ENCODE results near the gene SH3RF1. TPM values are rescaled to one million over a fixed set of nuclear protein-coding genes. Genes with fewer than 3 reads are reported as not detected.
"Not testable (repeated sequence)": the region's sequence is repeated elsewhere in the genome, so short reads cannot be mapped to it uniquely, and the experiment has no call there.

Gene SH3RF1
- polyA plus RNA-seq, 1 experiment = 11.0 TPM

DNA sequence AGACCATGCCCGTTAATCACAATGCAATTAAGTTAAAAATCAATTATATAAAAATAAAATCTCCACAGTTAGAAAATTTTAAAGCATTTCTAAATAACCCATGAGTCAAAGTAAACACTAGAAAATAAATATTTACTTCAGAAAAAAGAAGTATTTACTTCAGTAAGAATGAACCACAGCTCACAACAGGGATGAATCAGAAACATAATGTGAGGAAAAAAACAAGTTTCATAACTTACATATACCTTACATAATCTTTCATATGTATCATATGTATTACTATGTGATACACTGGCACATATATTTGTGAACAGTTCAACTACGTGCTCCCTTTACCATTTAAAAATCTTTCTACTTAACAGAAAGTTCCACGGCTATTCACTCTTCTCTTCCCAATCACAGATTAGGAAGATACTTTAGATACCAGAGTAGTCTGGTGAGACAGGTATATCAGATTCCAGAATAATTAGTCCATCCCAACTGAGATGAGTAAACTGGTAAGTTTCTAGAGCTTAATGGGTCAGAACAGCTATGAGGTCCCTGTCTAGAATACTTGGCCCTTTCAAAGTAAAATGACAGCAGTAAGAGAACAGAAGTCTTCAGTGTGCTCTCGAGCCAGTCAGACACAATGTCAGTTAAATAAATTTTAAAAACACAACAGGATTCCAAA lies 70.3 kb downstream of the SH3RF1 start:
- no peak overlapping the region for H3K27ac ChIP-seq (ENCODE audit: low read depth, low read length)
- POLR2A ChIA-PET = no interaction called here
- CTCF ChIA-PET = no interaction called here

DNA sequence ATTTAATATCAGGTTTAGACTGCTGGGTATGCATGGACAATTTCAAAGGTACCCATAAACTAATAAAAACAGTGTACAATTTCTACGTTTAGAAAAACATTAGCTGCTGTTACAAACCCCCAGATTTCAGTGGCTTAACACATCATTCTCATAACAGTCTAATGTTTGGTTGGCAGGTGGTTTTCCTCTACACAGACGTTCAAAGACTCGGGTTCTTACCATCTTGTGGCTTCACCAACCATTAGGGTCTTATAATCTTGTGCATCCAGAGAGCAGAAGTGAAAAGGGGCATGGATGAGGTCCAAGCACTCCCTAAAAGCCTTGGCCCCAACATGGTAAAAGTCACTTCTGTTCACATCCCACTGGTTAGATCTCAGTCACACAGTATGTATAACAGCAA lies 71.6 kb downstream of the SH3RF1 start:
- H3K27ac ChIP-seq (ENCODE audit: low read depth, low read length) = no peak overlapping the region
- ChIA-PET CTCF (no interaction called here), POLR2A (no interaction called here)
- no peak for DNase-seq (ENCODE audit: low read depth, low spot score)
- no peaks in the 10 kb centered on the region for H3K27me3 ChIP-seq (ENCODE audit: control insufficient read depth, insufficient read depth, low read length)
- no peak overlapping the region for H3K4me3 ChIP-seq (ENCODE audit: low read depth, low read length)
- TF ChIP-seq, protein P1, sequence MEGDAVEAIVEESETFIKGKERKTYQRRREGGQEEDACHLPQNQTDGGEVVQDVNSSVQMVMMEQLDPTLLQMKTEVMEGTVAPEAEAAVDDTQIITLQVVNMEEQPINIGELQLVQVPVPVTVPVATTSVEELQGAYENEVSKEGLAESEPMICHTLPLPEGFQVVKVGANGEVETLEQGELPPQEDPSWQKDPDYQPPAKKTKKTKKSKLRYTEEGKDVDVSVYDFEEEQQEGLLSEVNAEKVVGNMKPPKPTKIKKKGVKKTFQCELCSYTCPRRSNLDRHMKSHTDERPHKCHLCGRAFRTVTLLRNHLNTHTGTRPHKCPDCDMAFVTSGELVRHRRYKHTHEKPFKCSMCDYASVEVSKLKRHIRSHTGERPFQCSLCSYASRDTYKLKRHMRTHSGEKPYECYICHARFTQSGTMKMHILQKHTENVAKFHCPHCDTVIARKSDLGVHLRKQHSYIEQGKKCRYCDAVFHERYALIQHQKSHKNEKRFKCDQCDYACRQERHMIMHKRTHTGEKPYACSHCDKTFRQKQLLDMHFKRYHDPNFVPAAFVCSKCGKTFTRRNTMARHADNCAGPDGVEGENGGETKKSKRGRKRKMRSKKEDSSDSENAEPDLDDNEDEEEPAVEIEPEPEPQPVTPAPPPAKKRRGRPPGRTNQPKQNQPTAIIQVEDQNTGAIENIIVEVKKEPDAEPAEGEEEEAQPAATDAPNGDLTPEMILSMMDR (IDR thresholded peaks at IDR 0.05; ENCODE audit: low read depth, low read length) = no peak
- H3K9me3 ChIP-seq (ENCODE audit: control insufficient read depth, insufficient read depth, low read length) = no peaks in the 10 kb centered on the region

More for the DNA sequence above, 70.3 kb downstream of the SH3RF1 start:
- Histone ChIP-seq H3K4me3 (ENCODE audit: low read depth, low read length) (no peak overlapping the region), H3K9me3 (ENCODE audit: control insufficient read depth, insufficient read depth, low read length) (no peaks in the 10 kb centered on the region), H3K27me3 (ENCODE audit: control insufficient read depth, insufficient read depth, low read length) (no peaks in the 10 kb centered on the region)
- TF ChIP-seq, protein P1 (IDR thresholded peaks at IDR 0.05; ENCODE audit: low read depth, low read length) = no peak
- DNase-seq (ENCODE audit: low read depth, low spot score) = no peak

DNA sequence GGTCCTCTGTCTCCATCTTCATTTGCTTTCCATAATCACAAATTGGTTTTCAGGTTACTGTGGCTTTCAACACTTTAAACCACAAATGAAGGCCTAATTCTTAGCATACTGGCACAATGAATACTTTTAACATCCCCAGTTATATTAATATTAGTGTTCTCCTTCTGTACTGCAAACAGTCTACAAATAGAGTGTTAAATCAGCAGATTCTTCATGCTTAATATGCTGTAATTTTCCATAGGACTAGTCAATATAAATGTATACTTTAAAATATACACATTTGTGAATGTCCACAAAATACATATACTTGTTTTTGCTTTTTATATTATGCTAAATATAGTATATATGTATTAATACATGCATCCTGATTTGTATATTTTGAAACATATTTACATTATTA lies 72.6 kb downstream of the SH3RF1 start:
- Histone ChIP-seq H3K4me3 (ENCODE audit: low read depth, low read length) (no peak overlapping the region), H3K9me3 (ENCODE audit: control insufficient read depth, insufficient read depth, low read length) (no peaks in the 10 kb centered on the region), H3K27me3 (ENCODE audit: control insufficient read depth, insufficient read depth, low read length) (no peaks in the 10 kb centered on the region), H3K27ac (ENCODE audit: low read depth, low read length) (no peak overlapping the region)
- ChIA-PET CTCF (no interaction called here), POLR2A (no interaction called here)
- TF ChIP-seq, protein P1 (IDR thresholded peaks at IDR 0.05; ENCODE audit: low read depth, low read length) = no peak
- DNase-seq (ENCODE audit: low read depth, low spot score) = no peak

DNA sequence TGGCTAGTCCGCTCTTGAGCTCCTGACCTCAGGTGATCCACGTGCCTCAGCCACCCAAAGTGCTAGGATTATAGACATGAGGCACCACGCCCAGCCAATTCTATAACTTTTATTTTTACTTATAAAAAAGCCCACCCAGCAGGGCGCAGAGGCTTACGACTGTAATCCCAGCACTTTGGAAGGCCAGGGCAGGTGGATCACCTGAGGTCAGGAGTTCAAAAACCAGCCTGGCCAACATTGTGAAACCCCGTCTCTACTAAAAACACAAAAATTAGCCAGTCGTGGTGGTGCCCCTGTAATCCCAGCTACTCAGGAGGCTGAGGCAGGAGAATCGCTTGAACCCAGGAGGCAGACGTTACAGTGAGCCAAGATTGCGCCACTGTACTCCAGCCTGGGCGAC lies 73.5 kb downstream of the SH3RF1 start:
- H3K9me3 ChIP-seq (ENCODE audit: control insufficient read depth, insufficient read depth, low read length); DNase-seq (ENCODE audit: low read depth, low spot score); H3K27ac ChIP-seq (ENCODE audit: low read depth, low read length); POLR2A ChIA-PET; H3K27me3 ChIP-seq (ENCODE audit: control insufficient read depth, insufficient read depth, low read length); CTCF ChIA-PET; H3K4me3 ChIP-seq (ENCODE audit: low read depth, low read length): not testable (repeated sequence)

DNA sequence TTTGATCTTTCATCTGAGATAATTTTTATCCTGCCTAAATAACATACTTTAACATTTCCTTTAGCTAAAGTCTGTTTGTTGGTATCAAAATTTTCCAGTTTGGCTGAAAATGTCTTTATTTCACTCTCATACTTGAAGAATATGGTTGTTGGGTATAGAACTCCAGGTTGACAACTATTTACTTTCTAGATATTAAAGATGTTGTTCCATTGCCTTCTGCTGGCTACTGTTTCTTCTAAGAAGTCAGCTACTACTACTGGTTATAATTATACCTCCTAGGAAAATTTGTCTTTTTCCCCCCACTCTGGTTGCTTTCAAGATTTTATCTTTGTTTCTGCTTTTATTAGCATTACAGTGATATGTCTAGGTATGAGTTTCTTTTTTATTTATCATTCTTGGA lies 75.7 kb downstream of the SH3RF1 start:
- CTCF ChIA-PET = interaction anchor here (1.4 kb wide), 1 partner anchor 9 kb away, joined by 4 read pairs; no protein-coding TSS in a partner anchor
- H3K27me3 ChIP-seq (ENCODE audit: control insufficient read depth, insufficient read depth, low read length) = no peaks in the 10 kb centered on the region
- POLR2A ChIA-PET = no interaction called here

DNA sequence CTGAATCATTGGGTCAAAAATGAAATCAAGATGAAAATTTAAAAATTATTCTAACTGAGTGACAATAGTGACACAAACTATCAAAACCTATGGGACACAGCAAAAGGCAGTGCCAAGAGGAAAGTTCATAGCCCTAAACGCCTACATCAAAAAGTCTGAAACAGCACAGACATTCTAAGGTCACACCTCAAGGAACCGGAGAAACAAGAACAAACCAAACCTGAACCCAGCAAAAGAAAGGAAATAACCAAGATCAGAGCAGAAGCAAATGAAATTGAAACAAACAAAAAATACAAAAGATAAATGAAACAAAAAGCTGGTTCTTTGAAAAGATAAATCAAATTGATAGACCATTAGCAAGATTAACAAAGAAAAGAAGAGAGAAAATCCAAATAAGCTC lies 80.8 kb downstream of the SH3RF1 start:
- H3K27me3 ChIP-seq (ENCODE audit: control insufficient read depth, insufficient read depth, low read length); H3K9me3 ChIP-seq (ENCODE audit: control insufficient read depth, insufficient read depth, low read length); H3K4me3 ChIP-seq (ENCODE audit: low read depth, low read length); H3K27ac ChIP-seq (ENCODE audit: low read depth, low read length); CTCF ChIA-PET; DNase-seq (ENCODE audit: low read depth, low spot score); POLR2A ChIA-PET: not testable (repeated sequence)

More for the DNA sequence above, 75.7 kb downstream of the SH3RF1 start:
- DNase-seq (ENCODE audit: low read depth, low spot score) = no peak
- Histone ChIP-seq H3K4me3 (ENCODE audit: low read depth, low read length) (no peak overlapping the region), H3K9me3 (ENCODE audit: control insufficient read depth, insufficient read depth, low read length) (no peaks in the 10 kb centered on the region), H3K27ac (ENCODE audit: low read depth, low read length) (no peak overlapping the region)
- TF ChIP-seq, protein P1 (IDR thresholded peaks at IDR 0.05; ENCODE audit: low read depth, low read length) = no peak
